SKM-1 treated with dmso at 0.1 percent for 144 hours (cell line): ENCODE measurements around the gene PIMREG.

Experiments
- DNase-seq: peaks from one replicate; lab custom pipeline; 2025; ENCODE audit not compliant: unreplicated experiment; lab: John Stamatoyannopoulos, UW

Gene PIMREG, protein sequence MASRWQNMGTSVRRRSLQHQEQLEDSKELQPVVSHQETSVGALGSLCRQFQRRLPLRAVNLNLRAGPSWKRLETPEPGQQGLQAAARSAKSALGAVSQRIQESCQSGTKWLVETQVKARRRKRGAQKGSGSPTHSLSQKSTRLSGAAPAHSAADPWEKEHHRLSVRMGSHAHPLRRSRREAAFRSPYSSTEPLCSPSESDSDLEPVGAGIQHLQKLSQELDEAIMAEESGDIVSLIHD

DNA sequence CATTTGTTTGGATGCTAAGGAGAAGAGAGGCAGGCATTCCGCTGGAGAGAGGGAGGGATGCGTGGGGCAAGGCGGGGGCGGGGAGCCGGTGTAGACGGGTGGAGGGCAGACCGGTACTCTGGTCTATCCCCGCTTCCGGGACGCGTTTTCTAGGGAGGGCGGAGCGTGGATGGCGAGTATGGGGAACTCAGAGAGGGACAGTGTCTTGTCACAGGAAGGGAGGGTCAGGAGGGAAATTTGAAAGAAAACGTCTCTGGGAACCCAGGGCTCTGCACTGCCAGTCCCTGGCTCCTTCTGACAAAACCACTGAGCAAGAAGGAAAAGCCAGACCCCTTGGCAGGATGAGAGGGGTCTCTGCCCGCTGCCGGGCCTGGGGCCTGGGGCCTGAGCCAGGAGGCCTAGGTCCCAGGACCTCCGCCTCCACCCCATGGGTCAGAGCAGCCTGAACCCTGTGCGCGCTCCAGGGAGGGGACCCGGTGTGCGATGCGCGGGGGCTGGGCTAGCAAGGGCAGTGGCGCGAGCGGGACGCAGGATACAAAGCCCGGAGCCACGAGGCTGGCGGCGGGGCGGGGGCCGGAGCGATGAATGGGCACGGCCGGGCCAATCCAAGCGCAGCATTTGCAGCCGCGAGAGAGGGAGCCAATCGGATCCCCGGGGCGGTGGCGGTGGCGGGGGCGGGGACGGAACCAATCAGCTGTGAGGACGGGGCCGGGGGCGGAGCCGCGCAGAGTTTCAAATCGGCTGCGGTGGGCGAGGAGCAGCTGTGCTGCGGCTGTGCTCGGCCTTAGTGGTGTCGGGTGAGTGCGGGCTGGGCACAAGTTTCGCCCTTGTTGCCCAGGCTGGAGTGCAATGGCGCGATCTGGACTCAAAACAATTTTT, at the start of gene PIMREG:
Gene PIMREG (plus strand): TSS at position 764 of the 879 bp plus-strand sequence. CDS start 656 bp downstream, outside the sequence.
- DNase-seq: peak; percentile 73

DNA sequence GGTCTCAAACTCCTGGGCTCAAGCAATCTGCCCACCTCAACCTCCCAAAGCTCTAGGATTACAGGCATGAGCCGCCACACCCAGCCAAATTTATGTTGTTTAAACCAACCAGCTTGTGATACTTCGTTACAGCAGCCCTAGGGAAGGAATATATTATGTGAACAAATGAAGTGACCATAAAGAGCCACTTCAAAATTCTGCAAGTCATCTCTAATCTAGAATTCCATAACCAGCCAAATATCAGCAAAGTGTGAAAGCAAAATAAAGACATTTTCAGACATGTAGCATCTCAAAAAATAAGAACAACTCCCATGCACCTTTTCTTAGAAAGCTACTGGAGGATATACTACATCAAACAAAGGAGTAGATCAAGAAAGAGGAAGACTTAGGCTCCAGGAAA, 45.3 kb upstream of the PIMREG start:
- no peak for DNase-seq

DNA sequence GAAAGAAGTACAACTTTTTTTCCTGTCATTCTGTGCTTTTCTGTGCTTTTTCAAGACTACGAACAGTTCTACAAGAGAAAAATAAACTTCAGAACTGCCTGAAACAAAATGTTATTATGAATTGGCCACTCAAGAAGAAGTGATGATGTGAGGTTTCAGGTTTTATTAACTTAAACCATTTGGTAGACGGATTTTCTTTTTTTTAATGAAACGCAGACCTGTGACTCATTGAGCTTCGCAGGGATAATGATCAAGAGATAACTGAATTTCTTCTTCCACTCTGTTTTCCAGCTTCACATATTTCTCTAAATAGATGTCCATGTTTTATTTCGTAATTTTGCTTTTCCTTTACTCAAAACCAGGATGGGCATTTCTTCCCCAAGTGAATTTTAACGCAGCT, 42.0 kb upstream of the PIMREG start:
- DNase-seq: no peak

DNA sequence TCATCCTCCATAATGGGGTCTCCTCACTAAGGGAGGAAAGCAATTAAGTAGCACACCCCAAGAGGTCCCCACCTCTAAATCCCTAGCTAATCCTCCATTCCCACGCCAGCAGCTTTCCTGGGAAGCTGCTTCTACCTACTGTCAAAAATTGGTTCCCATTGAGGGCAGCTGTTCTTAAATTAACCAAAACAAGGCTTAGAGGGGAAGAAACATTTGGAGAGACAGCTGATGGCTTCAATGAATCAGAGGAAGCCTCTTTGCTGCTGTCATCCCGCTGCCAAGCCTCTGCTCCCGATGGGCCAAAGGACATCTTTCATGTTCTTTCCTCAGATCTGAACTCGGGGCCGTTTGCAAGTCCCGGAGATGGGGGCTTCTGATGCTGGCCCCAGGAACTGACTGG, 36.0 kb upstream of the PIMREG start:
- no peak for DNase-seq

DNA sequence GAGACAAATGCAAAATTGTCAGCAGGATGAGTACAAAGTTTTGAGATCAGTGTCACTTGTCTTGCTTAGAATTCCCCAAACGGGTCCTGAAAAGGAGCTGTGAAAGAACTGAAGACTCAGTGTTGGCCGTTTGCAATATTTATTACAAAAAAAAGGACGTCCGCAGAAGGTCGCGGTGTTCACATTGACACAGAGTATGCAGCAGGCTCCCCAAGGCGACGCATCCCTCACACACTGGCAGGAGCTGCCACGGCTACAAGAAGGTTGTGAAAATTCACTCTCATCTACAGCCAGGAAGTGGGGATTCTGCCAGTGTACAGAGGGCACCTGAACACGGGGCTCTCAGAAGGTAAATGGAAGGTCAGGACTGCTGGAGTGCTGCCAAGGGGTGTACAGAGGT, 35.5 kb upstream of the PIMREG start:
- DNase-seq: no peak

DNA sequence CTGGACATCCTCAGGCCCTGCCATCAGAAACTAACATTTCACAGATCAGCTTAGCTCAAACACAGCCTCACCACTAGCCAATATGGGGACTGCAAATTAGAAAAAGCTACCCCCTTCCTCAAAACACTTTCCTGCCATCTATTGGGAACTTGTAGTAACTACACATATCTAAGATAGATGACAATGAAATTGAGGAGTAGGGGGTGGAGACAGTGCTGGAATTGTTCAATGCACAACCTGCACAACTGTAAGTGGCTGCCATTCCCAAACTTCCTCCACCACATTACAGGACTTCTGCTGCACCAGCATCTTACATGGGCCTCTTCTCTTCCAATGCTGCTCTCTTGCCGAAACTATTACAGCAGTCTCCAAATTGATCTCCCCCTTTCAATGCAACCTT, 31.2 kb upstream of the PIMREG start:
- DNase-seq: no peak

DNA sequence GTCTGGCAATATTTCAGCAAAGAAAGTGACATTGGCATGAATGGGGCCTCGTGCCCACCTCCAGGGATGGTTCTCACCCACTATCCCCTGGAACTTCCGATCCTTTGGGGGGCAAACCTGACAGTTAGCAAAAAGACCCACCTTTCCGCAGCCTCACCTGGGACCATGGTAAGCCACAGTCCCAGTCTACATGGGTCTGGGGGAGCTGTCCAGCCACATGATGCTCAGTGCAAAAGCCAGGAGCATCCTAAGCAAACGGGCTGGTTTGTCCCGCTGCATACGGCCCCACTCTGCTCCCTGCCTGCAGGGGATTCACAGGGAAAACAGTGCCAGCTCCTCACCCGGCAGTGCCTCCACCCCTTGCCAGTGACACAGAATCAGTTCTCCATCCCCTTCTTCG, 28.6 kb upstream of the PIMREG start:
- no peak for DNase-seq

DNA sequence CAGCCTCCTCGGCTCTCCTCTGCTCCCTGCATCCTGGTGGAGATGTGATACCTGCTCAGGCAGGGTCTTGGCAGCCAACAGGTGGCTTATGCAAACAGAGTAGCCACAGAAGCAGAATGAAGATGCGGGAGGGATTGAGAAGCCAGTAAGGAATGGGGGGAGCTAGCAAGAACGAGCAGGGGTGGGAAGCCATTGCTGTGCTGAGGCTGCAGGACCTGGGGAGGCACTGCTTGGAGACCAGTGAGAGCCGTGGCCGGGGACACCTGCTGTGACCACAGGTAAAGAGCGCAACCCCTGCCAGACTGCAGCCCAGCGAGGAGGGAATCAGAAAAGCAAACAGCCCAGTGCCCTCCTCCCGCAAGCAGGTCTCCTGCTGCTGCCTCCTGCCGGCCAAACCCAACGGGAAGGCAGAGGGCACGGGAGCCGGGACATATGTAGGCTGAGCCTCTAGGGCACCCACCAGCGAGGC, 24.0 kb upstream of the PIMREG start:
- no peak for DNase-seq

DNA sequence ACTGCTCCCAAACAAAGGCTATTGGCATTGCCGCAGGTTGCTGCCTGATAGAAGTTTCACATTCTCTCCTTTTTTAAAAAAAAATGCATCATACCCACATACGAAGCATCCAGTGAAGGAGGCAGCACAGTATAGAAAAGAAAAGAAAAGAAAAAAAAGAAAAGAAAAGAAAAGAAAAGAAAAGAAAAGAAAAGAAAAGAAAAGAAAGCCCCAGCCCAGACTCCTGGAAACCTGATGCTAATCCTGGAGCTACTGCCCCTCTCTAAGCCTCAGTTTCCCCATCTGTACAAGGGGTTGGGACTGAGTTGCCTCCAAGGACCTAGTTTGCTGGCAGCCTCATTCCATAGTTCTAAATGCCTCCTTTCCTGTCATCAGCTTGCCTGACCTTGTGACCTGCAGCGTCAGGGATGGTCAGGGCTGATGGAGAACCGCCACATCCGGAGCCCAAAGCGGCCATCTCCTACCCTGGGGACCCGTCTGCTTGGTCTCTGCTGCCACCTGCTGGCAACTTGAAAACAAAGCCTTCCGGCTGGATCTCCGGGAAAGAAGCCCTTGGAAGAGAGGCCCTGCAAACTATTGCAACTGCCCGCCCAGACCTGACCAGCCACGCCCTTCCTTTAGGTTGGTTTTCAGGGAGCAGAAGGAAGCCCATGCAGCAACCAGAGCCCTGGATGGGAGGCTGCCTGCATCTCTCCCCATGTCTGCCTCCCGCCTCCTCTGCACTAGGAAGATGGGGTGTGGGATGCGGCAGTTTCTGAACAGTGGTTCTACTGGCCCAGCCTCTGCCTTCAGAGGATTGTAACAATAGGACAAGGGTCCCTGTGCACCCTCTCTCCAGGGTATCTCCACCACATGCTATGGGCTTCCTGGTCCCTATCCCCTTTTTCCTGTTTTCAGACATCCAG, 22.3 kb upstream of the PIMREG start:
- DNase-seq: peak; percentile 16

DNA sequence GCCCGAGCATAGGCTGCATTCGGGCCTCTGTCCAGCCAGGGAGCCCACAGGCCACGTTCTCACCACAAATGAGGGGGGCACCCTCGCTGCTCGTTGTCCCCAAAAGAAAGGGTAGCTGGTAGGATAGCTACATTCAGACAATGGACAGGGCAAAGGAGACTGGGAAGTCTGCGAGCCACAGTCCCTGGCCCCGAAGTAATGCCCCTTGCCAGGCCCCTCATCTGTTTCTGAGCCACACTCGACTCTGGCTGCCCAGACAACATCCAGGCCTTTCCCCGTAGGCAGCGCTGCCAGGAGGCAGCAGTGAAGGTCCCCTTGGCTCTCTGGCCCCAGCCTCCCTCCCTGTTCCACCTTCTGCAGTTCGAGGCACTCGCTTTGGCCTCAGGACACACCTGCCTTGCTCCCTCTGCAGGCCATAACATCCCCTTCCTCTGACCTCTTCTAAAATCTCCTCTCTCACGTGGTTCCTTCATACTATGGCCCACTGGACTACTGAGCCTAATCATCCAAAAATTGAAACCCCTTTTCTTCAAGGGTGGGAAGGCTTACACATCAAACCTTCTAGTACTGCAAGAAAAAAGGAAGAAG, 21.5 kb upstream of the PIMREG start:
- no peak for DNase-seq

DNA sequence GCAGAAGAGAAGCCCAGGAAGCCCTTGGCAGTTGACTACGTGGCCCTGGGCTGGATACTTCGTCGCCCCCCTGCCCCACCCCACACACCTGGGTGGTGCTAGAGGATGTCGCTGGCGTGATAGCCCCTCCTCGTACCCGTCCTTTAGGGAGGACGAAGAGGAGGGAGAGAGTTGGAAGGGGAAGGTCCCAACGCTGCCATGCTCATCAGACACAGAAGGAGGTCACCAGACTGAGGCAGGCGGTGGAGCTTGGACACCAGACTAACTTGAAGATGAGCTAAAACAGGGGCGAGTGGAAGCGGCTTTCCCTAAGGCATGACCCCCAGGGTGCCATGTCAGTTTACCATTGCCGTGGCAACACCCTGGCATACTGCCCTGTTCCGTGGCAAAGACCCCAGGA, 20.3 kb upstream of the PIMREG start:
- DNase-seq: no peak

DNA sequence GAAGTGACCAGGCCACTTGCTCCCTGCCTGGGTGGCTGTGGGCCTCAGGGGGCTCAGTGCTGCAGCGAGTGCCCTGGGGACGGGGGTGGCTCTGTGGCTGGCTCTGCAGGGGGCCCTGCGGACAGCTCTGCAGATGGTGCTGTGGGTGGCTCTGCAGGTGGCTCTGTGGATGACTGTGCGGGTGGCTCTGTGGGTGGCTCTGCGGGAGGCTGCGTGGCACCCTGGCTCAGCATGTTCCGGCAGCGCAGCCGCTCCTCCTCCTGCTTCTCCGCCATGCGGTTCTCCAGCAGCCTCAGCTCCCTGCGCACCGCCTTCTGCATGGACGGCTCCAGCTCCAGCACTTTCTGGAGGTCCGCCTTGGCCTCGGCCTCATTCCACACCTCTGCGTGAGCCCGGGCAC, 18.8 kb upstream of the PIMREG start:
- no peak for DNase-seq

DNA sequence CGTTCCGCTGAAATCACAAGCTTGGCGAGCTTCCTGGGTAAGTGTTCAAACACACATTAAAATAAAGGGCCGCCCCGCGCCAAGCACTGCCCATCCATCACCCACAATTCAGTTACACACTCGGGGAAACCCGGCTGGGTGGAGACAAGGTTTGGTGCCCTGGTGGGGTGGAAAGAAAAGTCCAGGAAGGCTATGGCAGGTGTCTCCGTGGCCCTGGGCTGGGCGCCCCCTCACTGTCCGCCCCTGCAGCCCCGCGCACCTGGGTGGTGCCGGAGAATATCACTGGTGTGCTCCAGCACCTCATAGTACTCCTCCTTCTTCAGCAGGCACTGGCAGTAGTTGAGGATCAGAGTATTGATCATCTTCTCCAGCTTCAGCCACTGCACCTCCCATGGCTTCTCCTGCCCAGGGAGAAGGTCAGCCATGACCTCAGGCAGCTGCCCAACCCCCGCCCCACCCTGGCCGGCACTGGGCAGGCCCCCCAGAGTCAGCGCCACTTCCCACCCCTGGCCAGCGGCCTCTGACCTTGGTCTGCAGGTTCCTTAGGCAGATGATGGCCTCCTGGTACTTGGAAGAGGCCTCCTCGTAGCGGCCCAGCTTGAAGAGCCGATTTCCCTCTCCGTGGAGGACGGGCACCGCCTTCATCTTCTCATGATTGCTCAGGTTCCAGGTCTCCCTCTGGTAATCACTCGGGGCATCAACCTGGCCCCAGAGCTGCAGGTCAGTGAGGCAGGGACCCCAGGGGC, 17.7 kb upstream of the PIMREG start:
- DNase-seq: no peak

DNA sequence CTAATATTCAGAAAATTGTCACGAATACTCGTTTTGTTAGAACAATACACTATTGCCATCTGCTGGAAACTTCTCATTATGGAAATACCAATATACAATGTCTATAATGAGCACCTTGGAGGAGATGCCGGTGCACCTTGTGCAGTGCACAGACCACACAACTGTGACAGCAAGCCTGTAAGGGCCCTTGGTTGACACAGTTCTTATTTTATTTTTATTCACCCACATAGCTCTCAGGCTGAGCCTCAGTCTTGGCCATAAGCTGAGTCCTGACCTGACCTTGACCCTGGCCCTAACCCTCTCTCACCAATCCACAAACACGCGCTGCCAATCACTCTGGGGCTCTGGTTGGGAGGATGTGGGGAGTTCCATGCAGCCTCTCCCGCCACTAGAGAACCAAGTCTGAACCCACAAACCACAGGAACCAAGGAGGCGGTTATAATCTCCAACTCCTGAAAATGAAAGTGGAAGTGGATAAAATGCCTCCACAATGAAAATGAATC, 16.9 kb upstream of the PIMREG start:
- DNase-seq: peak; percentile 42

DNA sequence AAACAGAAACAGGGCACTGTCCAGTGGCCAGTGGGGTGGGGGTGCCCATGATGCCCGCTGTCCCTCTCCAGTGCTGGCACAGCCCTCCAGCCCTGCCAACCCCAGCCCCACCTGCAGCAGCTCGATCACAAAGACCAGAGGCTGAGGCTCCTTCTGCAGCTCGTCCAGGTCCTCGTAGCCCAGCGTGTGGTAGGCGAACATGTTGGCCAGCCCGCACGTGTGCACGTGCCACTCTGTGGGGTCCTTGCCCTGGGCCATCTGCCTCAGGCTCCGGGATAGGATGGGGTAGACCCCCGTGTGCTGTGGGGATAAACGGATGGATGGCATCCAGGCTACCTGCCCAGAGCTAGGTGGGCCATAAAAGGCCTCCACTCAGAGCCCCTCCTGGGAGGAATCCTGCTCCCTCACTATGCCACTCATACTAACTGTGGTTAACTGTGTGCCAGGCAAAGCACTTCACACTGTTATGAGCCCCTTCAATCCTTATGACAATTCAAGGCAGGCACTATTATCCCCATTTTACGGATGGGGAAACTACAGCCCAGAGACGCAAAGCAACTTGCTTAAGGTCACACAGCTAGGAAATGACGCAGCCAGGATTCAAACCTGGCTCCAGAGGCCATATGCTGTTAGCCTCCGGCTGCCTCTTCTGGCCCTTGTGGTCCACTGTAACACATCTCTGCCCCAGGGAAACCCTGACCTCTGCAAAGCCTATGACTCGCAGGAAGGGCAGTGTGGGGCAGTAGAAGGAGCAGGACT, 15.9 kb upstream of the PIMREG start:
- no peak for DNase-seq

DNA sequence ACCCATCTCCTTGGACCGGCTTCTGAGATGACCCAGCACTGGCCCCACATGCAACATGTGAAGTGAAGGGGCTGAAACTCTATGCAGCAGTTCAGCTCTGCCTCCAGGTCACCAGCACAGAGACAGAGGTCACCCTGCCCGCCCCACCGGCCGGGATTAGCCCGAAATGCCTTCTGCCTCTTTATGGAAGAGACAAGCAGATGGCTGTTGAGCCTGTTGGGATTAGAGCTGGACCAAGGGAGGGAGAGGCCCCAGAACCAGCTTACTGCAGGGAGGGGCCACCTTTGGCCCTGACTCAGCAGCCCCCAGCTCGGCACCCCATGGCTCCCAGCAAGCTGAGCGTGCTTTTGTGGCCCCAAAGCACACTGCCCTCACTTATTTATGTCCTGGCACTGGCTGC, 15.0 kb upstream of the PIMREG start:
- no peak for DNase-seq

DNA sequence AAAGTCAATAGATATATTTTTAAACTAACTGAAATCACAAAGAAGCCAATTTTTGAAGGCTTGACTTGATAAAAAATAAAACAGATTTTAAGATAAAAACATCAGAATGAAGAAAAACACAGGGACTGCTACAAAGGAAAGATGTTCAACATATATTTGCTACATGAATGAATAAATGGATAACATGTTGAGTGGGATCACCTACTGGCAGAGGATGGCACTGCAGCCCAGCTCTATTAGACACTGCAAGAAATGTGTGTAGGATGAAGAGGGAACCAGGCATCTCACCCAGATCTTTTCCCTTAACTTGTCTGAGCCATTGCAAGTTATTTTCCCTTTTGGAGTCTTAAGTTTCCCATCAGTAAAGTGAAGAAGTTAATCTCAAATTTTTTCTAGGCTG, 13.5 kb upstream of the PIMREG start:
- no peak for DNase-seq

DNA sequence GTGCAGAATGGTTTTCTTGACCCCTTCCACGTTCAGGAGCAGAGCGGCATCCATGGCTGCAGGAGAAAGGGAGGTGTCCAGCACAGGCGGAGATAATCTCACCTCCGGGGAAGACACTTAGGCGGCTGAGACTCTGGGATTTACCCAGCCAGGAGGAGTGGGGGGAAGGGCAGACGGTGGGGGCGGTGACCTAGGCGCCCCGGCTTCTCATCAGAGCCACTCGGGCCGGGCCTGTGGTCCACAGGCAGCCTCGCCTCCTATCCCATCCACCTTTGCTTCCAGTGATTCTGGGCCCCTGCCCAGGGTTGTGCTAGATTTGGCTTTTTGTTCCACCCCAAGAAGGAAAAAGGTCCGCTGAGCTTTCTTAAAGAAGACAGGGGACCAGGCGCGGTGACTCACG, 9.2 kb upstream of the PIMREG start, which contains the start of gene AIPL1:
Gene AIPL1 (minus strand): TSS at position 71 of the 400 bp plus-strand sequence. CDS start 17 bp downstream, at position 54.
- no peak for DNase-seq

DNA sequence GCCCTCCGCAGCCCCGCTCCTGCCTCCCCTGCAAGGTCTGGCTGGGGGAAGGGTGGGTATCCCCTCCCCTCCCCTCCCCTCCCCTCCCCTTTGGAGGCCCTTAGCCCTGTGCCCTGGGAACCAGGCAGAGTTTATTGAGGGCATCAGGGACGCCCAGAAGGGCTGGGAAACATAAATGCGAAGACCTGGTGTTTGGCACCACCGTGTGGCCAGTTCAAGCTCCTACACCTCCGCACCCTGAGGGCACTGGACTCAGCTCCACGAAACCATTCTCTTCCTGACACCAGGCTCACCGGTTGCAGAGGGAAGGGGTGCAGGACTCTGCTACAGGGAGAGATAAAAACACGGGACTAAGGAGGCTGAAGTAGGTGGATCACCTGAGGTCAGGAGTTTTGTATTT, 8.3 kb upstream of the PIMREG start:
- peak; percentile 12 for DNase-seq
